Loucy (cell line): ENCODE data around the gene TNFRSF13B.
"Not testable (repeated sequence)": the region's sequence is repeated elsewhere in the genome, so short reads cannot be mapped to it uniquely, and the experiment has no call there.

Source experiments
- CTCF ChIP-seq: fragments of 200-600 bp; sonication (generic); conservative IDR thresholded peaks from 2 replicates; pipeline ENCODE4 v1.5.1; 2014; ENCODE audit warnings: mild to moderate bottlenecking, antibody characterized with exemption, low read length
- EZH2phosphoT487 ChIP-seq: fragments of 200-600 bp; IDR thresholded peaks from 2 replicates; pipeline ENCODE4 v1.6.1; 2018; ENCODE audit warnings: antibody characterized with exemption, mild to moderate bottlenecking, moderate library complexity, borderline replicate concordance

GRCh38 chr17:16973043-16973442 is 1.1 kb upstream of the TNFRSF13B start:
- not testable (repeated sequence) for TF ChIP-seq CTCF, EZH2phosphoT487
